ENCODE results near the gene COL26A1. TPM values are rescaled to one million over a fixed set of nuclear protein-coding genes. Genes with fewer than 3 reads are reported as not detected.

The COL26A1 gene
- total RNA-seq, 1 experiment from 2014 or later: 0.43 TPM

DNA sequence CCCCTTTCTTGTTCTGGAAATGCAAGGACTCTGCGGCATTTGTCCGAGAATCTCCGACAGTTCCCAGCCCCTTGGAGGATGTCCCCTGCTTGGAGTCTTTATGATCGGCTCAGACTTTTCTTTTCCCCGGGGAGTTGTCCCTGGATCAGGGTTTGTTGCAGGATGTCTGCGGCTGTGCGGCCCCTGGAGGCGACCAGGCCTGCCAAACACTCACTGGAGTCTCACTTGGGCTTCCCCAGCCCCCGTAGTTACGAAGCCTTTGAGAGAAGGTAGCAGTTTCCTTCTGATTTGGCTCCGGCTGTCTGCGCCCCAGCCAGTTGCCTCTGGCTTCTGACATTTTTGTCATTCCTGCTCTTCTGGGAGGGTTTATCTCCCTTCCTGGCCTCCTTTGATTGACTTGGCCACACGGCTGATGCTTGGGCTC, 16.1 kb downstream of the COL26A1 start:
- ChIA-PET CTCF (no interaction called here), POLR2A (ENCODE audit: low non-redundant PET) (no interaction called here)
- DNase-seq (ENCODE audit: low spot score): peak; percentile 75
- no TSS peak for BruUV-seq (replicated peaks)
- intact Hi-C loops (cut with micrococcal nuclease; ENCODE audit: unreplicated experiment): no loop called here
- Histone ChIP-seq H3K9me3 (ENCODE audit: low read depth, low read length, poor library complexity, severe bottlenecking) (no peaks in the 10 kb centered on the region), H3K36me3 (ENCODE audit: insufficient read depth, low read length, poor library complexity, severe bottlenecking) (no peaks in the 10 kb centered on the region), H3K4me1 (ENCODE audit: insufficient read depth, low read length, poor library complexity, severe bottlenecking) (no peaks in the 10 kb centered on the region), H3K4me3 (ENCODE audit: low read depth, low read length, poor library complexity, severe bottlenecking) (no peak overlapping the region), H3K27me3 (replicated peaks; ENCODE audit: insufficient read depth, low read depth, low read length, poor library complexity) (no peaks in the 10 kb centered on the region), H3K27ac (ENCODE audit: low read depth, low read length, poor library complexity, severe bottlenecking) (no peak overlapping the region)
- TF ChIP-seq EZH2 (IDR thresholded peaks at IDR 0.05; ENCODE audit: borderline replicate concordance, low read depth, low read length, poor library complexity, severe bottlenecking): no peak
- TF ChIP-seq, protein P1, sequence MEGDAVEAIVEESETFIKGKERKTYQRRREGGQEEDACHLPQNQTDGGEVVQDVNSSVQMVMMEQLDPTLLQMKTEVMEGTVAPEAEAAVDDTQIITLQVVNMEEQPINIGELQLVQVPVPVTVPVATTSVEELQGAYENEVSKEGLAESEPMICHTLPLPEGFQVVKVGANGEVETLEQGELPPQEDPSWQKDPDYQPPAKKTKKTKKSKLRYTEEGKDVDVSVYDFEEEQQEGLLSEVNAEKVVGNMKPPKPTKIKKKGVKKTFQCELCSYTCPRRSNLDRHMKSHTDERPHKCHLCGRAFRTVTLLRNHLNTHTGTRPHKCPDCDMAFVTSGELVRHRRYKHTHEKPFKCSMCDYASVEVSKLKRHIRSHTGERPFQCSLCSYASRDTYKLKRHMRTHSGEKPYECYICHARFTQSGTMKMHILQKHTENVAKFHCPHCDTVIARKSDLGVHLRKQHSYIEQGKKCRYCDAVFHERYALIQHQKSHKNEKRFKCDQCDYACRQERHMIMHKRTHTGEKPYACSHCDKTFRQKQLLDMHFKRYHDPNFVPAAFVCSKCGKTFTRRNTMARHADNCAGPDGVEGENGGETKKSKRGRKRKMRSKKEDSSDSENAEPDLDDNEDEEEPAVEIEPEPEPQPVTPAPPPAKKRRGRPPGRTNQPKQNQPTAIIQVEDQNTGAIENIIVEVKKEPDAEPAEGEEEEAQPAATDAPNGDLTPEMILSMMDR (conservative IDR thresholded peaks at IDR 0.05; ENCODE audit: low read depth, low read length): 0 out of 2 replicates have a peak, but pooled peaks have one; percentile 20

DNA sequence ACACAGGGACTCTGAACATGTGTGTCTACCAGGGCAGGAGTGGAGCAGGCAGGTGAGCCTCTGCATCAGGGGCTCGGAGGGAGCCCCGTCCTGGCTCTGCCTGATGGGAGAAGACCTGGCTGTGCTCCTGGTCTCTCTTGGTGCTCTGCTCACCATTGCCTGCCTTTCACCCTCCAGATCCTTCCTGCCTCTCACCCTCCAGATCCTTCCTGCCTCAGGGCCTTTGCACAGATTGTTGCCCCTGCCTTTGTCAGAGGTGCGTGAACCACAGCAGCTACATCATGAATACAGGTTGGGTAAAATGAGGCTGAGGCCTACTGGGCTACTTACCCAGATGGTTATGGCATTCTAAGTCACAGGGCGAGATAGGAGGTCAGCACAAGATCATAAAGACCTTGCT, 16.6 kb downstream of the COL26A1 start:
- CTCF ChIA-PET: no interaction called here
- Histone ChIP-seq H3K36me3 (ENCODE audit: insufficient read depth, low read length, poor library complexity, severe bottlenecking) (no peaks in the 10 kb centered on the region), H3K9me3 (ENCODE audit: low read depth, low read length, poor library complexity, severe bottlenecking) (no peaks in the 10 kb centered on the region), H3K4me1 (ENCODE audit: insufficient read depth, low read length, poor library complexity, severe bottlenecking) (no peaks in the 10 kb centered on the region), H3K27me3 (replicated peaks; ENCODE audit: insufficient read depth, low read depth, low read length, poor library complexity) (no peaks in the 10 kb centered on the region), H3K27ac (ENCODE audit: low read depth, low read length, poor library complexity, severe bottlenecking) (no peak overlapping the region), H3K4me3 (ENCODE audit: low read depth, low read length, poor library complexity, severe bottlenecking) (no peak overlapping the region)
- intact Hi-C loops (cut with micrococcal nuclease; ENCODE audit: unreplicated experiment): no loop called here
- TF ChIP-seq, protein P1 (conservative IDR thresholded peaks at IDR 0.05; ENCODE audit: low read depth, low read length): no peak
- TF ChIP-seq EZH2 (IDR thresholded peaks at IDR 0.05; ENCODE audit: borderline replicate concordance, low read depth, low read length, poor library complexity, severe bottlenecking): no peak
- POLR2A ChIA-PET (ENCODE audit: low non-redundant PET): no interaction called here
- DNase-seq (ENCODE audit: low spot score): no peak
- BruUV-seq (replicated peaks): no TSS peak

DNA sequence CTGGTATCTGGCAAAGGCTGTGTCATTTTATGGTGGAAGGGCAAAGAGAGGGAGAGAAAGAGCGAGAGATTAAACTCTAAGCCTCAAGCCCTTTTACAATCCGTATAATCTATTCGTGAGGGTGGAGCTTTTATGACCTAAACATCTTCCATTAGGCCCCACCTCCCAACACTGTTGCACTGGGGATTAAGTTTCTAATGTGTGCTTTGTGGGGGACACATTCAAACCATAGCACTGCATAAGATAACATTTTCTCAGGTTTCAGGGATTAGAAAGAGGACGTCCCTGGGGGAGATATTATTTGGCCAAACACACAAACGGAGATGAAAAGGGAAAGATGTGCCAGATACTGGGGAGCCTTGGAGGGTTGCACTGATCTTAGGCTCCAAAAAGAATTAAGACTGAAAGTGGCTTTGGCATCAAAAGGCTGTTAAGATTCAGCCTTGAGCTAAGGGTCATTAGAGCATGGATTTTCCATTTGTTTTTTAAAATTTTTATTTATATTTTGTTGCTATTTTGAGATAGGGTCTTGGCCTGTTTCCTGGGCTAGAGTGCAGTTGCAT, 19.0 kb downstream of the COL26A1 start:
- CTCF ChIA-PET: interaction anchor here (0.6 kb wide), 1 partner anchor 220 kb away, joined by 3 read pairs; no protein-coding TSS in a partner anchor
- Histone ChIP-seq H3K4me1 (ENCODE audit: insufficient read depth, low read length, poor library complexity, severe bottlenecking) (no peaks in the 10 kb centered on the region), H3K36me3 (ENCODE audit: insufficient read depth, low read length, poor library complexity, severe bottlenecking) (no peaks in the 10 kb centered on the region), H3K4me3 (ENCODE audit: low read depth, low read length, poor library complexity, severe bottlenecking) (no peak overlapping the region), H3K27me3 (replicated peaks; ENCODE audit: insufficient read depth, low read depth, low read length, poor library complexity) (no peaks in the 10 kb centered on the region), H3K27ac (ENCODE audit: low read depth, low read length, poor library complexity, severe bottlenecking) (no peak overlapping the region), H3K9me3 (ENCODE audit: low read depth, low read length, poor library complexity, severe bottlenecking) (no peaks in the 10 kb centered on the region)
- no peak for DNase-seq (ENCODE audit: low spot score)
- intact Hi-C loops (cut with micrococcal nuclease; ENCODE audit: unreplicated experiment): no loop called here
- no TSS peak for BruUV-seq (replicated peaks)
- POLR2A ChIA-PET (ENCODE audit: low non-redundant PET): no interaction called here
- no peak for TF ChIP-seq EZH2 (IDR thresholded peaks at IDR 0.05; ENCODE audit: borderline replicate concordance, low read depth, low read length, poor library complexity, severe bottlenecking)
- TF ChIP-seq, protein P1 (conservative IDR thresholded peaks at IDR 0.05; ENCODE audit: low read depth, low read length): no peak

All from A673 (cell line).